HL-60/S4 treated with retinoic acid at 250 ng/mL for 4 days and 3 days (cell line): ENCODE measurements around the gene LRRC4C.

ENCODE experiments used
- in situ Hi-C: fragments of 300-500 bp; cut with MboI; formaldehyde crosslinking; loops from 2 replicates; pipeline ENCODE4 v1.7.0; 2022; ENCODE audit warnings: low sequenced_read_pairs

The LRRC4C gene

GRCh38 chr11:41274831-41275230, 184.6 kb downstream of the LRRC4C start:
- in situ Hi-C loops = no loop called here

GRCh38 chr11:41273908-41274307, 185.5 kb downstream of the LRRC4C start:
- in situ Hi-C loops = no loop called here

- in situ Hi-C loops = no loop called here
Measured at GRCh38 chr11:41267451-41267850, 192.0 kb downstream of the LRRC4C start.

- in situ Hi-C loops = no loop called here
Measured at GRCh38 chr11:41256041-41256440, 203.4 kb downstream of the LRRC4C start.

GRCh38 chr11:41254966-41255365, 204.5 kb downstream of the LRRC4C start:
- in situ Hi-C loops = no loop called here

GRCh38 chr11:41250408-41250935, 209.0 kb downstream of the LRRC4C start:
- in situ Hi-C loops = no loop called here

GRCh38 chr11:41247621-41248020, 211.8 kb downstream of the LRRC4C start:
- in situ Hi-C loops = no loop called here

GRCh38 chr11:41246399-41246745, 213.1 kb downstream of the LRRC4C start:
- in situ Hi-C loops = no loop called here

GRCh38 chr11:41245704-41246398, 213.6 kb downstream of the LRRC4C start:
- in situ Hi-C loops = no loop called here

- in situ Hi-C loops = no loop called here
Measured at GRCh38 chr11:41245184-41245583, 214.3 kb downstream of the LRRC4C start.

GRCh38 chr11:41237382-41237781, 222.1 kb downstream of the LRRC4C start:
- in situ Hi-C loops = no loop called here

GRCh38 chr11:41235668-41236067, 223.8 kb downstream of the LRRC4C start:
- in situ Hi-C loops = no loop called here

GRCh38 chr11:41225856-41226633, 233.4 kb downstream of the LRRC4C start:
- in situ Hi-C loops = no loop called here

- in situ Hi-C loops = no loop called here
Measured at GRCh38 chr11:41222236-41222635, 237.2 kb downstream of the LRRC4C start.

GRCh38 chr11:41206388-41206787, 253.1 kb downstream of the LRRC4C start:
- in situ Hi-C loops = no loop called here

- in situ Hi-C loops = no loop called here
Measured at GRCh38 chr11:41201156-41201555, 258.3 kb downstream of the LRRC4C start.

- in situ Hi-C loops = no loop called here
Measured at GRCh38 chr11:41190437-41191082, 268.9 kb downstream of the LRRC4C start.

GRCh38 chr11:41189701-41190436, 269.6 kb downstream of the LRRC4C start:
- in situ Hi-C loops = no loop called here

- in situ Hi-C loops = no loop called here
Measured at GRCh38 chr11:41177791-41178190, 281.7 kb downstream of the LRRC4C start.

GRCh38 chr11:41175304-41175972, 284.0 kb downstream of the LRRC4C start:
- in situ Hi-C loops = no loop called here
